DOHH2 (cell line): ENCODE results near the gene GATA6.

ENCODE experiments used
- EZH2phosphoT487 ChIP-seq: fragments of 200-600 bp; sonication (generic); IDR thresholded peaks from 2 replicates; pipeline ENCODE4 v1.6.1; 2017; ENCODE audit warnings: borderline replicate concordance, mild to moderate bottlenecking, antibody characterized with exemption, low read length, moderate library complexity, mixed read lengths
- TF ChIP-seq, protein P1 (sequence below): fragments of 200-600 bp; sonication (generic); IDR thresholded peaks from one replicate; pipeline ENCODE4 v1.5.1; 2014; ENCODE audit warnings: antibody characterized with exemption, mild to moderate bottlenecking, low read depth, low read length; ENCODE audit not compliant: poor library complexity, severe bottlenecking

DNA sequence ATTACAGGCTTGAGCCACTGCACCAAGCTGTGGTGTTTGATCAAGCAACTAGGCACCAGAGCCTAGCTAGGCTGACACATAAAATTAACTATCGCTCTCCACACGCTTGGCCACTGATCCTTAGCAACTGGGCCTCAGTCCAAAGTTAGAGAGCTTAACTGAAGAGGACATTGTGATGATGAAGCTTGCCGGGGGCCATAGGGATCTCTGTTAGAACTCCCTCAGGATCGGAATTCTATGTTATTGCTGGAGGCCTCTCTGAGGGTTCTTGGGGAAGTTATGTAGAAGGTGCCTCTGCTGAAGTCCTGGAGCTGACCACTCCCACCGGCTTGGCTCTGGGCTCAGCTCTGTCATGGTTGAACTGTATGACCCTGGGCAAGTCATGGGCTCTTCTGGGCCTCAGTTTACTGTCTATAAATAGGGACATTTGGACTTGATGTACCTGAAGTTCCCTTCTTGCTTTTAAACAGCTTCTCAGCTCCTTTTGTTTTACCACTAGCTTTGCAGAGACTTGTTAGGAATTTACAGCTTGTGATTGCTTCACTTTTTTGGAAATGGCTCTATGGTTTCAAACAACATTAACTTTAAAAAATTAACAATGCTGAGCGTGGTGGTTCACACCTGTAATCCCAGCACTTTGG is 44.1 kb downstream of the GATA6 start:
- TF ChIP-seq, protein P1, sequence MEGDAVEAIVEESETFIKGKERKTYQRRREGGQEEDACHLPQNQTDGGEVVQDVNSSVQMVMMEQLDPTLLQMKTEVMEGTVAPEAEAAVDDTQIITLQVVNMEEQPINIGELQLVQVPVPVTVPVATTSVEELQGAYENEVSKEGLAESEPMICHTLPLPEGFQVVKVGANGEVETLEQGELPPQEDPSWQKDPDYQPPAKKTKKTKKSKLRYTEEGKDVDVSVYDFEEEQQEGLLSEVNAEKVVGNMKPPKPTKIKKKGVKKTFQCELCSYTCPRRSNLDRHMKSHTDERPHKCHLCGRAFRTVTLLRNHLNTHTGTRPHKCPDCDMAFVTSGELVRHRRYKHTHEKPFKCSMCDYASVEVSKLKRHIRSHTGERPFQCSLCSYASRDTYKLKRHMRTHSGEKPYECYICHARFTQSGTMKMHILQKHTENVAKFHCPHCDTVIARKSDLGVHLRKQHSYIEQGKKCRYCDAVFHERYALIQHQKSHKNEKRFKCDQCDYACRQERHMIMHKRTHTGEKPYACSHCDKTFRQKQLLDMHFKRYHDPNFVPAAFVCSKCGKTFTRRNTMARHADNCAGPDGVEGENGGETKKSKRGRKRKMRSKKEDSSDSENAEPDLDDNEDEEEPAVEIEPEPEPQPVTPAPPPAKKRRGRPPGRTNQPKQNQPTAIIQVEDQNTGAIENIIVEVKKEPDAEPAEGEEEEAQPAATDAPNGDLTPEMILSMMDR: no peak
- no peak for TF ChIP-seq EZH2phosphoT487
